GM19035 (cell line): Measurements from ENCODE around the gene DLX4.

Experiments
- ATAC-seq: cut with Tn5 transposase; IDR thresholded peaks from one replicate; pipeline ENCODE4 v1.9.1; 2021; ENCODE audit not compliant: unreplicated experiment

The DLX4 gene

GRCh38 chr17:49946208-49946607 lies 22.8 kb upstream of the DLX4 start:
- no peak for ATAC-seq

GRCh38 chr17:49946964-49947584 lies 21.9 kb upstream of the DLX4 start:
- ATAC-seq: no peak

GRCh38 chr17:49949634-49950033 lies 19.4 kb upstream of the DLX4 start:
- no peak for ATAC-seq

GRCh38 chr17:49951362-49952082 lies 17.5 kb upstream of the DLX4 start:
- no peak for ATAC-seq

GRCh38 chr17:49952209-49952911 lies 16.6 kb upstream of the DLX4 start:
- no peak for ATAC-seq

GRCh38 chr17:49952912-49953497 lies 16.0 kb upstream of the DLX4 start:
- no peak for ATAC-seq

- ATAC-seq: no peak
Observed at GRCh38 chr17:49955157-49955556, 13.8 kb upstream of the DLX4 start.

- no peak for ATAC-seq
Observed at GRCh38 chr17:49956780-49957179, 12.2 kb upstream of the DLX4 start.

- no peak for ATAC-seq
Observed at GRCh38 chr17:49957350-49957749, 11.6 kb upstream of the DLX4 start.

GRCh38 chr17:49958723-49959122 lies 10.3 kb upstream of the DLX4 start:
- no peak for ATAC-seq

- ATAC-seq: no peak
Observed at GRCh38 chr17:49959183-49959935, 9.6 kb upstream of the DLX4 start.

- ATAC-seq: no peak
Observed at GRCh38 chr17:49962599-49963308, 6.2 kb upstream of the DLX4 start.

GRCh38 chr17:49963309-49963625 lies 5.7 kb upstream of the DLX4 start:
- ATAC-seq: no peak

GRCh38 chr17:49963626-49964302 lies 5.2 kb upstream of the DLX4 start:
- no peak for ATAC-seq

GRCh38 chr17:49964303-49964768 lies 4.7 kb upstream of the DLX4 start:
- no peak for ATAC-seq

- no peak for ATAC-seq
Observed at GRCh38 chr17:49964769-49965523, 4.0 kb upstream of the DLX4 start.

GRCh38 chr17:49965524-49965909 lies 3.5 kb upstream of the DLX4 start:
- ATAC-seq: no peak

GRCh38 chr17:49966767-49967166 lies 2.2 kb upstream of the DLX4 start:
- ATAC-seq: no peak

- ATAC-seq: no peak
Observed at GRCh38 chr17:49967205-49967604, 1.8 kb upstream of the DLX4 start.
